GM19455 (cell line): ENCODE data around the gene ZNF185.
A peak's percentile ranks its signal among the peaks of the same experiment; 100 is the strongest.

Source experiments
- ATAC-seq: cut with Tn5 transposase; IDR thresholded peaks from one replicate; pipeline ENCODE4 v1.9.1; 2021; ENCODE audit not compliant: unreplicated experiment

ZNF185 gene

DNA sequence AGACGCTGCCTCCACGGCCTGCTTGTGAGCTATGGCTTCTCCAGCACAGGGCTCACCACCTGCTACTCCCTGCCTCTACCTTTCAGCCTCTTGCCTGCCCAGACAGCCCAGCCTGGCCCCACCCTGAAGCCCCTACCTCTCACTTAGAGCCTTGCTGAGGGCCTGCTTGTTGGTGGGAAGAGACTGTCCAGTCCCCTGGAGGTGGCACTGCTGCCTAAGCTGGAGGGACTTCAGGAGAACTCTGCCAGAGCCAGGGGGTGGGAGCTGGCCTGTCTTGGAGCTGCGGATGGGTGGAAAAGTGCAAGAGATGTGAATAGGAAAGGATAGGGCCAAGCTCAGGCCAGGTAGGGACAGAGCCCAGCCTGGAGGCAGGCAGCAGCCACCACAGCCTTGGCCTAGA lies 2.7 kb upstream of the ZNF185 start:
- no peak for ATAC-seq

DNA sequence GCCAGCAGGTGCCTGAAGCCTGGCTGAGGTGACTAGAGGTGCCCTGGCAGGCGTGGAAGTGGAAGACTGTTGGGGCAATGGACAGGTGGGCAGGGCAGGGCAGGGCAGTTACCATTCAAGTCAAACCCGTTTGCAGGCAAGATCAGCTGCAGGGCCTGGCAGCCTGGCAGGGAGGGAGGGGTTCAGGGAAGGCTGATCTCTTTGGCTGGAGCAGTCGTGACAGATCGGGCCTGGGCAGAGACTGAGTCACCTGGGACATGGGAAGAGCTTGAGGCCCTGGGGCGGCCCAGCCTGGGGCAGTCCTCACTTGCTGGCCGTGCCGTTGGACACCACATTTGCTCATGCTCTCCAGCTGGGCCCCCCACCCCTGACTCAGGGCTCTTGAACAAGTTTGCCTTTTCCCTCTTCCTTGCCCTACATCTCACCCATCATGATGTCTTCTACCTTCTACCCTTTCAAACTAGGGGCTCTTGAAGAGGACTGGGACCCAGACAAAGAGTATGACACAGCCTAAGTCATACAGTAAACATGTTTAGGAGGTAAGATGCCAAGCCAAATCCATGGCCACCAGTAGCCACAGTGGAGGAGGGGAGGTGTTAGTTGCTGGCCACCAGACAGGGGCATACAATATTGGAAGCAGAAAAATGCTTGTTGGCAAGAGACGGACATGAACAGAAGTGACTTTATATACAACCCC lies 2.0 kb upstream of the ZNF185 start:
- ATAC-seq: no peak

DNA sequence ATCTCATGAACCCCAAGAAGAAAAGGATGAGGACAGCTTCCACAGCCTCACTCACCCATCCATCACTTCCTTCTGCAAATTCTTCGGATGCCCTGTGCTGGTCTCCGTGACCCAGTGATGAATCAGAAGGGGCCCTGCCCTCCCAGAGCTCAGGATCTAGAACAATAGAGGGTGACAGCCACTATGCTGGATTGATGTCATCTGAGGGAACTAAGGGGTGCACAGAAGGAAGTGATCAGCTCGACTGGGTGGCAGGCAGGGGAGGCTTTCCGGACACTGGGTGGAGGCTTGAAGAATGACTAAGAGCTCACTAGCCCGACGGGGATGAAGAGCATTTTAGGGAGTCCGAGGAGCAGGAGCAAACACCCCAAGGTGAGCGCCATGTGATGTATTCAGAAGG lies 1.4 kb upstream of the ZNF185 start:
- ATAC-seq: no peak

DNA sequence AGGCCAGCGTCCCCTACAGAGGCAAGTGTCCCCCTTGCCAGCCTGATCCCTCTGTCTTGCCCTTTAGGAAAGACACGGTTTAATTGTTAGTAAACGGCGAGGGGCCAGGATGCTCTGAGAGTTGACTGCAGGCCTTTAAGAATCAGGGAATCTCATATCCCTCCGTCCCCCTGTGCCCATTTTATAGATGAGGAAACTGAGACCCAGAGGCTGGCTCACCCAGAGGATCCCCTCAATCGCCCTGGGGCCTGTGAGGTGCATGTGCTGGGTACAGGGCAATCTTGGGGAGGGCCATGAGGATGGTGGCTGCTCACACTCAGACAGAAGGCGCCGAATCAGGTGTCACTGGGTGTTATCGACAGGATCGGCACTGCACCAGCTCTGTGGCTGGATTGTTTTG lies 575 bp downstream of the ZNF185 start:
- no peak for ATAC-seq

DNA sequence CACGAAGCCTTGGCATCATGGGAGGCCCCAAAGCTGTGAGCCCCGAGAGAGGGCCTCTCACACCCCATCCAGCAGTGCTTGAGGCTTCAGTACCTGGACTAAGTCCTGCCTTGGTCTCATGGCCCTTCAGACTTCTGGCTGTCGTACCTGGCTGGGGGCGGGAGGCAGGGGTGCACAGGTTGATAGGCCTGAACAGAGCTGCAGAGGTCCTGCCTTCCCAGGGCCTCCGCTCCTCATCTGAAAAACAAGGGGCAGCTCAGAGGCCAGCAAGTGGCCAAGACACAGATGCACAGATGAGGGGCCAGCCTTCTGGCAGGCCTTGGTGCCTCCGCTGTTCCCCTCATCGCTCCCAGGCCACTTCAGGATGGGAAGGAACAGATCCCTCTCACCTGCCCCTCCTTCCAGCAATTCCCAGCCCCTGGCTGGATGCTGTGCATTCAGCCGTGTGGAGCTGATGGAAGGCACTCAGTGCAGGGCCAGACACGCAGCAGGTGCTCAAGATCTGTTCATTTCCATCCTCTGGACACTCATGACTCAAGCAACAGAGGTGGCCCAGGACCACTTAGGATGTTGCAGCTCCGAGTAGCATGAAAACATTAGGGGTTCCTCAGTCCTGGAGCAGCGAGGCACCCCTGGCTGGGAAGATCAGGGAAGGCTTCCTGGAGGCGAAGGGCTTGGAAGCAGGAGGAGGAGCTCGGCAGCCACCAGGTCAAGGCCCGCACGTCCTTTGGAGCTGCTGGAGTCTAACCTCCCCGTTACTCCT lies 1.4 kb downstream of the ZNF185 start:
- ATAC-seq: no peak

DNA sequence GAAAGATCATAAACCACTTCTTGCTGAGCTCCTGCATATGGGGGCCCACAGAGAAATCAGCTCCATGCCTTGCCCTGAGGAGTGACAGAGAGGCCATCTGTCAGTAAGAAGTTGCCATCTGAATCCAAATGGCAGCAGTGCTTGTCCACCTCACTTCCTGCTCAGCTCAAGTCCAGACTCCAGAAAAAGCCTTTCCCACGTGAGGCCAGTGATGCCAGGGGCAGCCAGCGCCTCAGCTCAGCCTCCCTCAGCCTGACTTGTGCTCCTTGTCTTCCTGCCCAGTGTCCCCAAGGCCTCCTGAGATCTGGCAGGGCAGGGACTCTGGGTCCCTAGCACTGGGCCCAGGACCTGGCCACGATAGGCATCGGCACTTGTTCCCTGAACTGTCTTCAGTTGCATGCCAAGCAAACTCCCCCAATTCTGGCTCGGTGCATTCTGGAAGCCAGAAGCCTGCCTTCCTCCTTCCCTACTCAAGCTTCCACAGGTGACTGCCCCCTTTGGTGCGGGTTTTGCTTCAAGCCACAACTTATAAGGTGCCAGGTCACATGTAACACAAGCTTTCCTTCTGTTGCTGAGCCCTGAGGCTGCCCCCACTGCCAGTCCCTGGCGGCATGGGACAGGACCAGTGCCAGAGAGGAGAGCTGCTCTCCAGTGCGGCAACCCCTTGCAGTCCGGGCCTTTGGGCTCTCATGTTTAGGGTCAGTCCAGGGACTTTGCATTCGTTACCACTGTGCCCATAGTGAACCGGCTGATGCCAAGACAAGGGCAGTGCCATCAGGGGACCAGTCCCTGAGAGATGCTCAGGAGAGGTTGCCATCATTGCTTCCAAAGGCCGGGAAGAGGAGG lies 2.2 kb downstream of the ZNF185 start:
- ATAC-seq: no peak

DNA sequence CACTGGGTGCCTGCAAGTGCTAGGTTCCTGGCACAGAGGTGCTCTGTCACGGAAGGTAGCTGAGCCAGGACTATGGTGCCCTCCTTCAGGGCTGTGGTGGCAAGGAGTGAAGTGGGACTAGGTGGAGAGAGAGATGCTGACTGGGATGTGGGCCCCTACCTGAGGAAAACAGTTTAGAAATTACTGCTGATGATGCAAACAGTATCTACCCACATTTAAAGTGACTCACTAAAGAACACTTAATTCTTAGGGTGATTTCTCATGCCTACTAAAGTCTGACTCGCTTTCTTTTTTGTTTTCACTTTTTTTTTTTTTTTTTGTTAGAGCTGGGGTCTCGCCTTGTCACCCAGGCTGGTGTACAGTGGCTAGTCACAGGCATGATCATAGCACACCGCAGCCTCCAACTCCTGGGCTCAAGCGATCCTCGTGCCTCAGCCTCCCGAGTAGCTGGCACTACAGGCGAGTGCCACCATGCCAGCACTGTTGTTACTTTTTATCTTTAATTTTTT lies 3.1 kb downstream of the ZNF185 start:
- no peak for ATAC-seq

DNA sequence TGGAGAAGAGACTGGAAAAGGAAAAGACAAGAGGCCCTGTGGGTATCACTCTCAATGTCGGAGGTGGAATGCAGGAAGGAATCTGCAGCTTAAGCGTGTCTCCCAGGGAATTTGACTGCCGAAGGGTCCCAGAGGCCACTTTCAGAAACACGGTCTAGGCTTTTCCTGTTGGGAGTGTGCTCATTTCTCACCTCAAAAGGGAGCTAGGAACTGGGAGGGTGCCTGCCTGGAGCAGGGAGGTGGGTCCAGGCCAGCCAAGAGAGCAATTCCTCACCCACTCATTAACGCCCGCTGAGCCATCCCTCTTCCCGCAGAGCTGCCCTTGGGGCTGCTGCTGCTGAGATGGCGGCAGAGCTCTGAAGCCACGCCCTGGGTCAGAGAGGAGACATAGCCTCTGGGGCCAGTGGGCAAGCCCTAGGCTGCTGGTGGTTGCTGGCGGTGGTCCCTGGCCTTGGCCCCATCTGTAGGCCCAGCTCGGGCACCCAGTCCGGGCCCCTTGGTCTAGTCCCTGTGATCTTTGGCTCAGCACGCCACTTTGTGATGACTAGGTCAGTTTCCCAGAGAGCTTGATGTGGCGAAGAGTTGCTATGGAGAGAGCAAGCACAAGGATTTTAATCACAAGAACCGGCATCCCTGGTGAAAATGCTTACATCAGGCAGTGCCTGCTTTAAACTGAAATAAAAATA lies 4.1 kb downstream of the ZNF185 start:
- no peak for ATAC-seq

DNA sequence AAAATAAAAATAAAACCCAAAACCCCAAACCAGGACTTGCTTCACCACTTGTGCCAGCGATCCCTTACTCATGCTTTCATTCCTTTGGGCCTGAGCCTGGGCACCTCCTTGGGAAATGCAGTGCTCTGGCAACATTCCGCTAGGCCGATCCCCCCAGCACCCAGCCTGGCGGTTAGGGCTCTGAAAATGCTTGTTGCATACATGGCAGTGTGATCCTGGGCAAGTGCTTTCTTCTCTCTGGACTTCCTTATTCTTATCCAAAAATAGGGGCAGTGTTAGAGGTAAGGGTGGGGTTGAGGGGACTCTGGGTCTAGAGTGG lies 4.6 kb downstream of the ZNF185 start:
- no peak for ATAC-seq

DNA sequence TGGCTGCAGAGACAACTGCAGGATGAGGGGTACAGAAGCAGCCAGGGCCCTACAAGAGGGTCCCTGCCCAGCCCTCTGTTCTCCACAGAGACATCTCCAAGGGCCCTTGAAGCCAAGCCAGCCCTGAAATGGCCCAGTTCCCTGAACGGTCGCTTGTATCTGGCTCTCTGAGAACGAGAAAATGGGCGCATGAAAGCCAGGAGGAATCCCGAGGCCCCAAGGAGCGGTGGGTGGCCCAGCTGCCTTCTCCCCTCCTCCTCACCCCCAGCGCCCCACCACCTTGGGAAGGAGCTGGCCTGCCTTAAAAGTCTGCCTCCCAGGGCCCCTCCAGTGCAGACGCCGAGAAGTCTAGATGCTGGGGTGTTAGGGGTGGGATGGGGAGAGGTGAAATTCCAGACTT lies 5.7 kb downstream of the ZNF185 start:
- no peak for ATAC-seq

DNA sequence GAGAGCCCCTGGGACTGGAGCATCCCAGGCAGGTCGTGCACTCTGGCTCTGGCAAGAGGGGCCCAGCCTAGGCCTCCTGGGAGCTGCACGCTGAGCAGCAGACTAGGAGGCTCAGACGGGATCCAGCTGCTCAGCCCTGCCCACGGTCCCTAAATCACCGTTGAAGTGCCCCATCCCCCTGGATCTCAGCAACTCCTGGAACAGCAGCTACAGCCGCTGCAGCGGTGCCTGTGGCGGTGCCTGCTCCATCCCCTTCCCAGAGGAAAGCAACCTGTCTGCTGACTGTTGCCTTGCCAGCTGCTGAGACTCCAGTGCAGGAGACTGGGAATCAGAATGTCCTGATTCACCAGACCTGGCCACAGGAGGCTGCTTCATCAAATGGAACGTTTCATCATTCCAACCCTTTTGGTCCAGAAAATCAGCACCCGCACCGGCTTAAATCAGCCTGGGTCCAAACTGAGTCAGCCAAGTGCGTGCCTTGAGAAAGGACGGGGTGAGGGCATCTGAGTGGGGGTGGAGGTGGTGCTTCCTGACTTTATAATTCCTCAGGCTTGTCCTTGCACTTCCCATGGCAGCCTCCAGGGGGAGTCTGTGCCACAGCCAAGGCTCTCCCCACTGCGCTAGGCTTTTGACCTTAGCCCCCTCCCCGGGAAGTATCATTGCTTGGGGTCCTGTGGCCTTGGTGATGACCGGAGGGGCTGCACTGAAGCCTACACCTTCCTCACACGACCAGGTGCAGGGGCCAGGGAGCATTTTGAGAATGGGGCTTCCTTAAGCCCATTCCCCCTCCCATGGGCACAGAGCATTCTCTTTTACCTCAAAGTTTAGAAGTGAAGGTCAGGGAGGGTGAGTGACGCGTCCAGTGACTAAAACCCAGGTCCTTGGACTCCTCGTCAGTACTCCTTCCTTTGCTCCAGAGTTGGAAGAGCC lies 6.5 kb downstream of the ZNF185 start:
- no peak for ATAC-seq

DNA sequence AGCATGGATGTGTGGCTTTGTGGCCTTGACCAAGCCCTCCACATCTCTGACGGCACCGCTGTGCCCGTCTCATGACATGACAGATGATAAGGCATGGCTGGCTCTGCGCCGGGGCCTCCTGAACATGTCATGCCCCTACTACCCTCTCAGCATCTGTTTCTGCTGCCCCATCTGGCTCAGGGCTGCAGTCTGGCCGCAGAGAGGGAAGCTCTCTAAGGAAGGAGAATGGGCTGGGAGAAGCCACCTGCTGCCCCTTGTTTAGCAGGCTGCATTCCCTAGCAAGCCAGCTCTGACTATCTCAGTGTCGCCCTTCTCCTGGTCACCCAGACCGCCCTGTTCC lies 7.2 kb downstream of the ZNF185 start:
- no peak for ATAC-seq

DNA sequence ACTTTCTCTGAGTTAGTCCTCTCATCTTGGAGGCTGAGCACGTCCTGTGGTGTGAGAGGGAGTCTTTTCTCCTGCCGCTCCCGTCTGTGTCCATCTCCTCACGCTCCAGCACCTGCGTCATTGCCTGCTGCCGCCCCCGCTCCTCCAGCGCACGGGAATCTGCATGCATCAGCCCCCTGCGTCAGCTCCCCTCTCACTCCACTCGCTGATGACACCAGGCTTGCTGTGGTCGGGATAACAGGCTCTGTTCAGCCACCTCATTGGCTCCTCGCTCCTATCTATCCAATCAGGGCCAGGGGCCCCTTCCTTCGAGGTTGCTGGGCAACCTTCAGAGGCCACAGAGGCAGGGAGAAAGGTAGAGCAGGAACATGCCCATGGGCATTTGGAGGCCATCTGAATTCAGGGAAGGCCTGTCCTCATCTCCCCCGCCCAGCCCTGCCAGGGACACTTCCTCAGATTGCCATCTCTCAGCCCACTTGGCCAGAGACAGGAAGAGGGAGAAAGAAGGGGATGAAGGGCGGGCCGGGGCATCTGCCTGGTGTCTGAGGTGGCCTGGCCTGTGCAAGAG lies 9.3 kb downstream of the ZNF185 start:
- no peak for ATAC-seq

DNA sequence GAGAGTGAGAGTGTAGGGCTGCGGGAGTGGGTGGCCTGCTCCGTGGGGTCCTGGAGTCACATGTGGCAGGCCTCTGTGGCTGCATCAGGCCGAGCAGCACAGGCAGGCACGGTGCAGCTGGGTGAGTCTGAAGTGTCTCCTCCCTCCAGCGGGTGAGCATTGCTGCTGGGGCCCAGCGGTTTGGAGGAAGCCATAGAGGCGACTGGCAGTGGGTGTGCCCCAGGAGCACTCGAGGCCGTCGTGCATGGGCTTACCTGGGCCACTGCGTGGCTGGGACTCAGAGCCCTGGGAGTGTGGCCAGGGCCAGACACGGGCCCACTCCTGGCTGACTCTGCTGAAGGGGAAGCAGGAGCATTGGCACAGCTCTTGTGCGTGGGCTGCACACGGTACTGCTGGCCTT lies 10.6 kb downstream of the ZNF185 start:
- no peak for ATAC-seq

DNA sequence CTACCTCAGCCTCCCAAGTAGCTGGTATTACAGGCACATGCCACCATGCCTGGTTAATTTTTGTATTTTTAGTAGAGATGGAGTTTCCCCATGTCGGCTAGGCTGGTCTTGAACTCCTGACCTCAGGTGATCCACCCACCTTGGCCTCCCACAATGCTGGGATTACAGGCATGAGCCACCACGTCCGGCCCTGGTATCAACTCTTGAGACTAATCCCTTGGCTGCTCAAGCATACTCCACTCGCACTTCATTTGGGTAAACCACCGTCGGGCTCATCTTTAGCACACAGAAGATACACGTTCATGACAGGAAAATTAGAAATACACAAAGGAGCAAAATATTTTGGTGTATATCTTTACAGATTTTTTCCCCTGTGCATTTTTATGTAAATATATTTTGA lies 12.2 kb downstream of the ZNF185 start:
- peak; percentile 52 for ATAC-seq

DNA sequence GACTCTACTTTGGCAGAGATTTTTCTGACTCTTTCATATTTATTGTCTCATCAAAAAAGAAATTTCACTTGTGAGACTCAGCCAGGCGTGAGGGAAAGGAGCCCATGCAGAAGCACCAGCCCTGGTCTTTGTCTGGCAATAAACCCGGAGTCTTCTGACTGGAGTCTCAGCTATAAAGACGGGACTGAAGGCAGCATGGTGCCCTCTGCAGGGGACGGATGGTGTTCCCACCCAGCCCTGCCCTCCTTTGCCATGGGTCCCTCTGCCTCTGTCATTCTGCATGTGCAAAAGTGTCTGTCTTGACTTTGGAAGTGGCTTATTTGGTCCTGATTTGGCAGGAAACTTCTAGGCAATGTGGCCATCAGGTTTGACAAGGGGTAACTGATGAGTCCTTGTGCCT lies 14.2 kb downstream of the ZNF185 start:
- no peak for ATAC-seq

DNA sequence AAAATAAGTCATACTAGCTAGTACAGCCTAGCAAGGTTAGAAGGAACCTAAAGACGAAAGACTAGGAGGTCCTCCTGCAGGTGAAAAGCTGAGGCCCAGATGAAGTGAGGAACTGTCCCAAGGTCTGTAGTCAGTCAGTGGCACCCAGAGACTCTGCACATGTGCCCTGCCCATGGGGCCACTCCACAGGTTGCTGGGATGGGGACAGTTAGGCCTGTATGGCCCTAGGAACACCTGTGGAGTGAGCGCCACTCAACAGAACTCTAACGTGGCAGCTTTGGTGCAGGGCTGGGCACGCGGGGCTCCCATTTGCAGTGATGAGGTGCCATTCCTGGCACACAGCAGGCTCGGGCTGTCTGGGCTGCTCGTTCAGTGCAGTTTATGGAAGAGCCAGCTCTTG lies 14.8 kb downstream of the ZNF185 start:
- no peak for ATAC-seq

DNA sequence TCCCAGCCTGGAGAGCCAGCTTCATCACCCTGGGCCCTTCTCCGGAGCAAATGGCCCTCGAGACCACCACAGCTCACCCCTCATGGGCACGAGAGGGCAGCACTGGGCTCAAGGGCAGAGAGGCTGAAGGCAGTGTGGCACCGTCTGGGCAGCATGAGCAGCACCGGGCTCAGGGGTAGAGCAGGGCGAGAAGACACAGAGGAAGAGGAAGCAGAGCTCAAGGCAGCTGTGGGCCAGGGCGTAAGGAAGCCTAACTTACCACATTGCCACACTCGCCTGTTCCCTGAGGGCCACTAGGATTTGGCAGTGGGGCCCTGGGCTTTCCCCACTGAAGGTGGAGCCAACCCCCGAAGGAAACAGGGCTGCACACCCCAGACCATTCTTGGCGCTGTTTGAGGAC lies 15.5 kb downstream of the ZNF185 start:
- no peak for ATAC-seq

DNA sequence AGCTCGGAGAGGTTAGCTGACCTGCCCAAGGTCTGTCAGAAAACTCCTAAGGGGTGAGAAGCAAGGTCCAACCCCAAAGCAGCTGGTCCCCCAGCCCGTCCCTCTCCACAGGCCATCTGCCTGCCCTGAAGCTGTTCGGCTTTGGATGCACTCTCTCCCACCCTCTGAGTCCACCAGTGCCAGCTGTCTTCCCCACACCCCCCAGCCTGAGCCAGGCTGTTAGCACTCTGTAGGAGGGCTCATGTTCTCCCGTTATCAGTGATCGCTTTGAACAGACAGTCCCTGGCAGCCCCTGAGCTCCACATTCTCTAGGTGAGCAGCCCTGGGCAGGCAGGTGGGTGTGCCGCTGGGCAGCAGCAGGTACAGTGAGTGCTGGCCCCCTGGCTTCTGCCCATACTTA lies 16.0 kb downstream of the ZNF185 start:
- no peak for ATAC-seq
